ENCODE results near the gene EFNA1. TPM values are rescaled to one million over a fixed set of nuclear protein-coding genes. Genes with fewer than 3 reads are reported as not detected.

Gene EFNA1
- total and polyA plus RNA-seq, 2 of the 13 experiments (the other 11 are each of a cell fraction or from before 2014, with no cell fraction given), result 81.8 to 874 TPM

DNA sequence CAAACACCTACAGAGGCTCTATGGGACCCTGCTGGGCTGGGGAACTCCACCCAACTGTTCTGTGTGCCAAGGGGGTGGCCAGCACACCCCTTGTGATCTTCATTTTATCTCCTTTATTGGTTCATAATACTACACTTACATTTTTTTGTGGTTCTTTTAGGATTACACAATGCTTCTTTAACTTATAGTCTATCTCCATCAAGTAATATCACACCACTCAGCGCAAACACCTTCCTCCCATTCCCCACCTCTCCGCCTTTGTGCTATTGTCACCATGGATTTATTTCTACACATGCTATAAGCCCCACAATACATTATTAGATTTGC is 33.1 kb upstream of the EFNA1 start:
- intact Hi-C loops (cut with micrococcal nuclease; ENCODE audit: unreplicated experiment), result loop anchor here (1.0 to 5.0 kb wide), 4 partner anchors 33 to 73 kb away; partner anchors contain the start of genes DPM3, EFNA1 and SLC50A1
- CTCF ChIA-PET (ENCODE audit: low intra/inter-chr PET ratio, low total read pairs), result interaction anchor here (2.1 to 6.6 kb wide), 3 partner anchors 31 to 73 kb away, joined by 8 to 165 read pairs (median 18); partner anchors contain the start of gene SLC50A1
- ATAC-seq, result no peak

More for the DNA sequence above, 33.1 kb upstream of the EFNA1 start:
- 74% methylated on average over 2 of the region's 2 CpGs for WGBS (ENCODE audit: low lambda C conversion rate)
- Histone ChIP-seq H4K20me1 (ENCODE audit: insufficient read depth, low read length) (no peaks in the 10 kb centered on the region), H3K4me2 (ENCODE audit: low read depth, low read length) (peak overlapping the region; percentile 75), H3K9me3 (ENCODE audit: low read length) (no peaks in the 10 kb centered on the region), H3K4me3 (replicated peaks in 1 of 3; ENCODE audit: insufficient read depth in 1 of 3, low read depth in 2 of 3, low read length in 3 of 3) (peak overlapping the region in 1 of 3 experiments; percentile 54; a peak in 1 of 6 replicates), H3K79me2 (ENCODE audit: insufficient read depth, low read length) (no peaks in the 10 kb centered on the region), H3K27me3 (ENCODE audit: control insufficient read depth in 1 of 2, insufficient read depth in 2 of 2, low read length in 2 of 2) (no peaks in the 10 kb centered on the region; a peak in 1 of 5 replicates), H3K9ac (ENCODE audit: insufficient read depth, low read depth, low read length) (no peak overlapping the region), H3K27ac (ENCODE audit: extremely low read length, insufficient read depth, low read length) (no peak overlapping the region), H2AFZ (ENCODE audit: low read length) (no peak overlapping the region), H3K36me3 (replicated peaks in 1 of 2; ENCODE audit: control insufficient read depth in 1 of 2, insufficient read depth in 2 of 2, low read length in 2 of 2) (no peaks in the 10 kb centered on the region), H3K4me1 (ENCODE audit: insufficient read depth, low read length) (peaks cover 53% of the 10 kb centered on the region)
- FAIRE-seq (no peak), DNase-seq (ENCODE audit: low spot score) (no peak)
- no TSS peak for BruUV-seq (replicated peaks)
- POLR2A ChIA-PET, result interaction anchor here (1.2 to 2.3 kb wide), 3 partner anchors 32 to 41 kb away, joined by 3 to 11 read pairs (median 6); partner anchors contain the start of gene SLC50A1
- in situ Hi-C loops (cut with HindIII; ENCODE audit: extremely low pct_ligation_motif_present, low pct_unique_long_range_greater_than_20kb), result loop anchor here (5.0 kb wide), 2 partner anchors 33 to 73 kb away; partner anchors contain the start of gene EFNA1
- TF ChIP-seq PAX8 (CRISPR knock-in tag; IDR thresholded peaks at IDR 0.05; ENCODE audit: borderline replicate concordance) (no peak), ATF4 (CRISPR knock-in tag; IDR thresholded peaks at IDR 0.05) (0 out of 4 replicates have a peak, but pooled peaks of 1 of the 2 experiments have one; percentile 11), IRF9 (CRISPR knock-in tag; IDR thresholded peaks at IDR 0.05; ENCODE audit: borderline replicate concordance) (no peak)
- TF ChIP-seq, protein P1, sequence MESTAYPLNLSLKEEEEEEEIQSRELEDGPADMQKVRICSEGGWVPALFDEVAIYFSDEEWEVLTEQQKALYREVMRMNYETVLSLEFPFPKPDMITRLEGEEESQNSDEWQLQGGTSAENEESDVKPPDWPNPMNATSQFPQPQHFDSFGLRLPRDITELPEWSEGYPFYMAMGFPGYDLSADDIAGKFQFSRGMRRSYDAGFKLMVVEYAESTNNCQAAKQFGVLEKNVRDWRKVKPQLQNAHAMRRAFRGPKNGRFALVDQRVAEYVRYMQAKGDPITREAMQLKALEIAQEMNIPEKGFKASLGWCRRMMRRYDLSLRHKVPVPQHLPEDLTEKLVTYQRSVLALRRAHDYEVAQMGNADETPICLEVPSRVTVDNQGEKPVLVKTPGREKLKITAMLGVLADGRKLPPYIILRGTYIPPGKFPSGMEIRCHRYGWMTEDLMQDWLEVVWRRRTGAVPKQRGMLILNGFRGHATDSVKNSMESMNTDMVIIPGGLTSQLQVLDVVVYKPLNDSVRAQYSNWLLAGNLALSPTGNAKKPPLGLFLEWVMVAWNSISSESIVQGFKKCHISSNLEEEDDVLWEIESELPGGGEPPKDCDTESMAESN (CRISPR knock-in tag; conservative IDR thresholded peaks at IDR 0.05), result no peak

Measured in HepG2 (cell line).